ENCODE data around the gene AGPAT3. TPM values are rescaled to one million over a fixed set of nuclear protein-coding genes. Genes with fewer than 3 reads are reported as not detected.

The AGPAT3 gene
- total and polyA plus RNA-seq, 8 donors = 9.9 to 83.1 (median 36.7) TPM

- Histone ChIP-seq H3K4me1 (peaks cover 0 to 8% (median 0%) of the 10 kb centered on the region in 4 donors), H3K27ac (no peak overlapping the region), H3K27me3 (no peaks in the 10 kb centered on the region), H3K36me3 (no peaks in the 10 kb centered on the region), H3K4me3 (no peak overlapping the region), H3K9me3 (no peaks in the 10 kb centered on the region)
- whole genome bisulfite sequencing, 5 donors = 71 to 79% (median 78%) methylated on average over 12 of the region's 12 CpGs
- TF ChIP-seq EP300 (IDR thresholded peaks at IDR 0.05) (no peak), POLR2AphosphoS5 (IDR thresholded peaks at IDR 0.05) (no peak), CTCF (IDR thresholded peaks at IDR 0.05) (no peak)
- intact Hi-C loops (cut with DNase I; ENCODE audit: low total_unique reads) = no loop called here
- DNase-seq = no peak
Observed at GRCh38 chr21:43851593-43851992, 13.4 kb upstream of the AGPAT3 start.

GRCh38 chr21:43853851-43854772 lies 10.9 kb upstream of the AGPAT3 start:
- peaks cover 0 to 8% (median 0%) of the 10 kb centered on the region in 4 donors for H3K4me1 ChIP-seq
- intact Hi-C loops (cut with DNase I; ENCODE audit: low total_unique reads) = no loop called here
- H3K9me3 ChIP-seq = no peaks in the 10 kb centered on the region
- 83 to 87% (median 87%) methylated on average over 28 to 34 of the region's 34 CpGs for WGBS, 5 donors
- TF ChIP-seq POLR2AphosphoS5 (IDR thresholded peaks at IDR 0.05) (no peak), CTCF (IDR thresholded peaks at IDR 0.05) (no peak), POLR2A (IDR thresholded peaks at IDR 0.05) (no peak), EP300 (IDR thresholded peaks at IDR 0.05) (no peak)
- no peak for DNase-seq
- no peaks in the 10 kb centered on the region for H3K36me3 ChIP-seq
- H3K27me3 ChIP-seq = no peaks in the 10 kb centered on the region
- no peak overlapping the region for H3K27ac ChIP-seq
- H3K4me3 ChIP-seq = no peak overlapping the region

- WGBS, 5 donors = 66 to 72% (median 69%) methylated on average over 16 to 26 of the region's 26 CpGs
- DNase-seq = no peak
- Histone ChIP-seq H3K4me1 (peaks cover 1 to 5% (median 4%) of the 10 kb centered on the region in 4 donors), H3K4me3 (no peak overlapping the region), H3K36me3 (no peaks in the 10 kb centered on the region), H3K9me3 (no peaks in the 10 kb centered on the region), H3K27ac (no peak overlapping the region), H3K27me3 (no peaks in the 10 kb centered on the region)
- intact Hi-C loops (cut with DNase I; ENCODE audit: low total_unique reads) = no loop called here
- no peak for TF ChIP-seq POLR2A (IDR thresholded peaks at IDR 0.05)
- TF ChIP-seq CTCF (IDR thresholded peaks at IDR 0.05) = no peak
- no peak for TF ChIP-seq POLR2AphosphoS5 (IDR thresholded peaks at IDR 0.05)
- no peak for TF ChIP-seq EP300 (IDR thresholded peaks at IDR 0.05)
Observed at GRCh38 chr21:43854773-43855633, 10.0 kb upstream of the AGPAT3 start.

GRCh38 chr21:43855955-43856354 lies 9.1 kb upstream of the AGPAT3 start:
- Histone ChIP-seq H3K27me3 (no peaks in the 10 kb centered on the region), H3K27ac (no peak overlapping the region), H3K9me3 (no peaks in the 10 kb centered on the region), H3K4me1 (peaks cover 11 to 14% (median 12%) of the 10 kb centered on the region in 4 donors), H3K4me3 (no peak overlapping the region), H3K36me3 (no peaks in the 10 kb centered on the region)
- no peak for DNase-seq
- WGBS, 5 donors = 77 to 86% (median 82%) methylated on average over 10 of the region's 10 CpGs
- intact Hi-C loops (cut with DNase I; ENCODE audit: low total_unique reads) = no loop called here
- TF ChIP-seq POLR2A (IDR thresholded peaks at IDR 0.05) = no peak
- no peak for TF ChIP-seq POLR2AphosphoS5 (IDR thresholded peaks at IDR 0.05)
- TF ChIP-seq CTCF (IDR thresholded peaks at IDR 0.05) = no peak
- no peak for TF ChIP-seq EP300 (IDR thresholded peaks at IDR 0.05)
